Panc1 (cell line): Measurements from ENCODE around the gene DDX10. TPM values are rescaled to one million over a fixed set of nuclear protein-coding genes. Genes with fewer than 3 reads are reported as not detected.

Experiments used
- ATAC-seq: fragments of 200-7000 bp; cut with Tn5 transposase; 2 replicates; pipeline ENCODE4 v1.9.1; 2020; ENCODE audit warnings: mild to moderate bottlenecking, moderate library complexity
- BruUV-seq: library from RNA; stranded (reverse); fragments of 400-500 nt; replicated peaks from 2 replicates; lab custom pipeline; 2021; lab: Mats Ljungman, UMichigan
- CTCF ChIA-PET: fragments of 300-600 bp; sonication (Branson Sonifier 250); formaldehyde crosslinking; loops from one replicate; lab custom pipeline; 2022; ENCODE audit warnings: antibody characterized with exemption; lab: Charles Lee
- POLR2A ChIA-PET: fragments of 300-600 bp; sonication (Branson Sonifier 250); formaldehyde crosslinking; loops from one replicate; lab custom pipeline; 2022; ENCODE audit warnings: antibody characterized with exemption; lab: Charles Lee
- DNase-seq: peaks from one replicate; pipeline ENCODE4 v3.0.0-alpha.2; 2010; ENCODE audit warnings: low read depth, low spot score
- H3K27ac ChIP-seq: 2 replicates; pipeline ENCODE4 v1.5.1; 2011; ENCODE audit warnings: mild to moderate bottlenecking, low read length, inconsistent platforms
- H3K27me3 ChIP-seq: fragments of 200-500 bp; sonication (Bioruptor generic); 2 replicates; pipeline ENCODE4 v1.6.0; 2014; ENCODE audit warnings: low read length, inconsistent platforms; ENCODE audit not compliant: control insufficient read depth, insufficient read depth
- H3K36me3 ChIP-seq: fragments of 200-500 bp; sonication (Bioruptor generic); 2 replicates; pipeline ENCODE4 v1.5.1; 2014; ENCODE audit warnings: inconsistent platforms, mild to moderate bottlenecking, low read length, moderate library complexity; ENCODE audit not compliant: control insufficient read depth, insufficient read depth
- H3K4me1 ChIP-seq: 2 replicates; pipeline ENCODE4 v1.5.1; 2011; ENCODE audit warnings: inconsistent platforms, mild to moderate bottlenecking, low read length, moderate library complexity; ENCODE audit not compliant: control insufficient read depth, insufficient read depth
- H3K4me3 ChIP-seq, 2 experiments: 2 replicates each; pipeline ENCODE4 v1.5.1; 2011 to 2012; ENCODE audit warnings: low read depth in 2 of 2, low read length in 2 of 2, mild to moderate bottlenecking in 2 of 2, inconsistent platforms in 1 of 2, moderate library complexity in 1 of 2
- H3K9me3 ChIP-seq: fragments of 200-500 bp; sonication (Bioruptor generic); 2 replicates; pipeline ENCODE4 v1.5.1; 2014; ENCODE audit warnings: low read depth, mild to moderate bottlenecking, inconsistent platforms, low read length, moderate library complexity; ENCODE audit not compliant: control insufficient read depth, insufficient read depth
- CTCF ChIP-seq: fragments of 450-650 bp; IDR thresholded peaks from 2 replicates; pipeline ENCODE4 v1.5.1; 2017; ENCODE audit warnings: mild to moderate bottlenecking
- POLR2AphosphoS5 ChIP-seq: IDR thresholded peaks from 2 replicates; pipeline ENCODE4 v1.6.1; 2012; ENCODE audit warnings: mild to moderate bottlenecking, low read depth, low read length, moderate library complexity
- REST ChIP-seq, 2 experiments: IDR thresholded peaks; 2 replicates each; pipeline ENCODE4 v1.6.1; 2011 to 2012; ENCODE audit warnings: low read depth in 2 of 2, control low read depth in 1 of 2, low read length in 1 of 2, mild to moderate bottlenecking in 1 of 2, moderate library complexity in 1 of 2; ENCODE audit not compliant: insufficient read depth in 1 of 2
- SIN3A ChIP-seq: IDR thresholded peaks from 2 replicates; pipeline ENCODE4 v1.6.1; 2012; ENCODE audit warnings: low read depth, mild to moderate bottlenecking, low read length, moderate library complexity, borderline replicate concordance; ENCODE audit not compliant: insufficient read depth
- TCF7L2 ChIP-seq: IDR thresholded peaks from 2 replicates; pipeline ENCODE4 v1.6.1; 2011; ENCODE audit warnings: mild to moderate bottlenecking, low read depth, low read length, inconsistent platforms
- in situ Hi-C: cut with HindIII; loops from 2 replicates; pipeline ENCODE4 v1.10.0; 2016; ENCODE audit warnings: low sequenced_read_pairs, low pct_unique_long_range_greater_than_20kb
- intact Hi-C: fragments of 100-400 bp; cut with micrococcal nuclease; formaldehyde crosslinking; loops from one replicate; pipeline ENCODE4 v1.10.0; 2022; ENCODE audit not compliant: unreplicated experiment
- total RNA-seq: library from RNA; stranded (reverse); gene quantifications from one replicate; pipeline ENCODE4 v1.2.1, GENCODE V29; 2021; ENCODE audit not compliant: unreplicated experiment

Gene DDX10
- total RNA-seq, 1 experiment from 2014 or later, result 48.8 TPM

- no peak overlapping the region for H3K27ac ChIP-seq
- H3K36me3 ChIP-seq, result no peaks in the 10 kb centered on the region
- POLR2A ChIA-PET, result no interaction called here
- TF ChIP-seq CTCF (no peak), SIN3A (no peak), TCF7L2 (no peak), POLR2AphosphoS5 (no peak), REST (IDR thresholded peaks at IDR 0.05; ENCODE audit: insufficient read depth in 1 of 2, low read depth in 2 of 2, low read length in 1 of 2) (no peak)
- no peaks in the 10 kb centered on the region for H3K9me3 ChIP-seq
- in situ Hi-C loops (no loop called here), intact Hi-C loops (no loop called here)
- ATAC-seq (no peak), DNase-seq (no peak)
- 0 out of 2 replicates have a peak, but pooled peaks cover 4% of the 10 kb centered on the region for H3K4me1 ChIP-seq
- BruUV-seq, result no TSS peak
- no peaks in the 10 kb centered on the region for H3K27me3 ChIP-seq
- H3K4me3 ChIP-seq, result no peak overlapping the region
- CTCF ChIA-PET, result no interaction called here
Observed at GRCh38 chr11:108933630-108934029, 268.8 kb downstream of the DDX10 start.

DNA sequence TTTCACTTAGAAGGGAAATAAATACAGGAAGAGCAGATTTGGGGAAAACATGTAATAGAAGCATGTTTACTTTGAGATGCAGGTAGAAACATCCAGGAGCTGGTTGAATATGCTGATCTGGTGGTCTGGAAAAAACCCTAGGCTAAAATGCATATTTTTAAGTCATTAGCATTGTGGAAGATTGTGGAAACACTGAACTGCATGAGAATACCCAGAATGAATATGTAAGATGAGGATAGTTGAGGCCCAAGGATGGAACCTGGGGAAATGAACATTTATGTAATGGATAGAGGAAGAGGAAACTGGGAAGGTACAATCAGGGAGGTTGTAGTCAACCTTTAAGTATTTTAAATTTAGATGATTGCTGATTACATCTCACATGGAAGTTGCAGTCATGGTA lies 269.4 kb downstream of the DDX10 start:
- H3K9me3 ChIP-seq, result no peaks in the 10 kb centered on the region

More for the DNA sequence above, 269.4 kb downstream of the DDX10 start:
- intact Hi-C loops (no loop called here), in situ Hi-C loops (no loop called here)
- BruUV-seq, result no TSS peak
- DNase-seq (no peak), ATAC-seq (no peak)
- TF ChIP-seq POLR2AphosphoS5 (no peak), CTCF (no peak), REST (IDR thresholded peaks at IDR 0.05; ENCODE audit: insufficient read depth in 1 of 2, low read depth in 2 of 2, low read length in 1 of 2) (no peak), TCF7L2 (no peak), SIN3A (no peak)
- Histone ChIP-seq H3K4me3 (no peak overlapping the region), H3K4me1 (0 out of 2 replicates have a peak, but pooled peaks cover 4% of the 10 kb centered on the region), H3K27me3 (no peaks in the 10 kb centered on the region), H3K27ac (no peak overlapping the region), H3K36me3 (no peaks in the 10 kb centered on the region)
- ChIA-PET POLR2A (no interaction called here), CTCF (no interaction called here)
